ENCODE results near the gene CEP41.

CEP41 gene

GRCh38 chr7:130419658-130420057 is 21.2 kb downstream of the CEP41 start:
- Histone ChIP-seq H3K9me3 (ENCODE audit: low read depth, low read length) (no peaks in the 10 kb centered on the region), H3K27ac (no peak overlapping the region), H3K9ac (ENCODE audit: insufficient read length) (no peak overlapping the region), H3K4me3 (no peak overlapping the region), H3K36me3 (ENCODE audit: insufficient read depth, low read length) (no peaks in the 10 kb centered on the region)
- no peak for DNase-seq (ENCODE audit: low read depth, low spot score)
- TF ChIP-seq FOXP2 (optimal IDR thresholded peaks at IDR 0.05; ENCODE audit: control extremely low read depth, extremely low read length, insufficient read depth) (no peak), EZH2 (IDR thresholded peaks at IDR 0.05) (no peak), POLR2AphosphoS5 (IDR thresholded peaks at IDR 0.05; ENCODE audit: borderline replicate concordance, low read depth, low read length) (no peak)

GRCh38 chr7:130418306-130418705 is 22.5 kb downstream of the CEP41 start:
- H3K9ac ChIP-seq (ENCODE audit: insufficient read length), result no peak overlapping the region
- TF ChIP-seq FOXP2 (optimal IDR thresholded peaks at IDR 0.05; ENCODE audit: control extremely low read depth, extremely low read length, insufficient read depth) (no peak), POLR2AphosphoS5 (IDR thresholded peaks at IDR 0.05; ENCODE audit: borderline replicate concordance, low read depth, low read length) (no peak)
- H3K4me3 ChIP-seq, result no peak overlapping the region
- no peaks in the 10 kb centered on the region for H3K36me3 ChIP-seq (ENCODE audit: insufficient read depth, low read length)
- no peak for DNase-seq (ENCODE audit: low read depth, low spot score)
- no peaks in the 10 kb centered on the region for H3K9me3 ChIP-seq (ENCODE audit: low read depth, low read length)
- H3K27ac ChIP-seq, result no peak overlapping the region

- TF ChIP-seq FOXP2 (optimal IDR thresholded peaks at IDR 0.05; ENCODE audit: control extremely low read depth, extremely low read length, insufficient read depth), result no peak
- Histone ChIP-seq H3K9me3 (ENCODE audit: low read depth, low read length) (no peaks in the 10 kb centered on the region), H3K36me3 (ENCODE audit: insufficient read depth, low read length) (no peaks in the 10 kb centered on the region), H3K9ac (ENCODE audit: insufficient read length) (no peak overlapping the region), H3K27ac (no peak overlapping the region), H3K4me3 (no peak overlapping the region)
- DNase-seq (ENCODE audit: low read depth, low spot score), result no peak
These were observed 23.6 kb downstream of the CEP41 start for GRCh38 chr7:130417213-130417612.

GRCh38 chr7:130415006-130415405 is 25.8 kb downstream of the CEP41 start:
- Histone ChIP-seq H3K36me3 (ENCODE audit: insufficient read depth, low read length) (no peaks in the 10 kb centered on the region; the same call in 1 of the 2 replicates), H3K4me3 (no peak overlapping the region), H3K9ac (ENCODE audit: insufficient read length) (no peak overlapping the region), H3K9me3 (ENCODE audit: low read depth, low read length) (no peaks in the 10 kb centered on the region), H3K27ac (no peak overlapping the region)
- no peak for DNase-seq (ENCODE audit: low read depth, low spot score)
- TF ChIP-seq POLR2AphosphoS5 (IDR thresholded peaks at IDR 0.05; ENCODE audit: borderline replicate concordance, low read depth, low read length), result no peak
- no peak for TF ChIP-seq FOXP2 (optimal IDR thresholded peaks at IDR 0.05; ENCODE audit: control extremely low read depth, extremely low read length, insufficient read depth)
- TF ChIP-seq EZH2 (IDR thresholded peaks at IDR 0.05), result no peak

GRCh38 chr7:130413201-130413600 is 27.6 kb downstream of the CEP41 start:
- no peak overlapping the region for H3K9ac ChIP-seq (ENCODE audit: insufficient read length)
- H3K27ac ChIP-seq, result no peak overlapping the region
- no peaks in the 10 kb centered on the region; the same call in 1 of the 2 replicates for H3K36me3 ChIP-seq (ENCODE audit: insufficient read depth, low read length)
- no peak for DNase-seq (ENCODE audit: low read depth, low spot score)
- no peak for TF ChIP-seq FOXP2 (optimal IDR thresholded peaks at IDR 0.05; ENCODE audit: control extremely low read depth, extremely low read length, insufficient read depth)
- no peaks in the 10 kb centered on the region for H3K9me3 ChIP-seq (ENCODE audit: low read depth, low read length)
- H3K4me3 ChIP-seq, result no peak overlapping the region

- DNase-seq (ENCODE audit: low read depth, low spot score), result no peak
- no peaks in the 10 kb centered on the region; the same call in 1 of the 2 replicates for H3K36me3 ChIP-seq (ENCODE audit: insufficient read depth, low read length)
- TF ChIP-seq EZH2 (IDR thresholded peaks at IDR 0.05), result no peak
- TF ChIP-seq FOXP2 (optimal IDR thresholded peaks at IDR 0.05; ENCODE audit: control extremely low read depth, extremely low read length, insufficient read depth), result no peak
- no peak for TF ChIP-seq POLR2AphosphoS5 (IDR thresholded peaks at IDR 0.05; ENCODE audit: borderline replicate concordance, low read depth, low read length)
- H3K4me3 ChIP-seq, result no peak overlapping the region
- no peaks in the 10 kb centered on the region for H3K9me3 ChIP-seq (ENCODE audit: low read depth, low read length)
- no peak overlapping the region for H3K27ac ChIP-seq
- no peak overlapping the region for H3K9ac ChIP-seq (ENCODE audit: insufficient read length)
These were observed 29.8 kb downstream of the CEP41 start for GRCh38 chr7:130410868-130411541.

- DNase-seq (ENCODE audit: low read depth, low spot score), result no peak
- Histone ChIP-seq H3K9ac (ENCODE audit: insufficient read length) (no peak overlapping the region), H3K9me3 (ENCODE audit: low read depth, low read length) (no peaks in the 10 kb centered on the region), H3K27ac (peak overlapping the region; percentile 63), H3K4me3 (no peak overlapping the region), H3K36me3 (ENCODE audit: insufficient read depth, low read length) (no peaks in the 10 kb centered on the region; the same call in 1 of the 2 replicates)
- TF ChIP-seq POLR2AphosphoS5 (IDR thresholded peaks at IDR 0.05; ENCODE audit: borderline replicate concordance, low read depth, low read length) (no peak), FOXP2 (optimal IDR thresholded peaks at IDR 0.05; ENCODE audit: control extremely low read depth, extremely low read length, insufficient read depth) (no peak), EZH2 (IDR thresholded peaks at IDR 0.05) (no peak)
These were observed 31.1 kb downstream of the CEP41 start for GRCh38 chr7:130409712-130410072.

GRCh38 chr7:130409067-130409711 is 31.6 kb downstream of the CEP41 start:
- no peak for TF ChIP-seq POLR2AphosphoS5 (IDR thresholded peaks at IDR 0.05; ENCODE audit: borderline replicate concordance, low read depth, low read length)
- TF ChIP-seq EZH2 (IDR thresholded peaks at IDR 0.05), result no peak
- TF ChIP-seq FOXP2 (optimal IDR thresholded peaks at IDR 0.05; ENCODE audit: control extremely low read depth, extremely low read length, insufficient read depth), result no peak
- Histone ChIP-seq H3K4me3 (no peak overlapping the region), H3K9ac (ENCODE audit: insufficient read length) (no peak overlapping the region), H3K9me3 (ENCODE audit: low read depth, low read length) (no peaks in the 10 kb centered on the region), H3K36me3 (ENCODE audit: insufficient read depth, low read length) (no peaks in the 10 kb centered on the region; the same call in 1 of the 2 replicates), H3K27ac (peak overlapping the region; percentile 63)
- DNase-seq (ENCODE audit: low read depth, low spot score), result no peak

GRCh38 chr7:130405003-130405402 is 35.8 kb downstream of the CEP41 start:
- TF ChIP-seq FOXP2 (optimal IDR thresholded peaks at IDR 0.05; ENCODE audit: control extremely low read depth, extremely low read length, insufficient read depth), result no peak
- TF ChIP-seq EZH2 (IDR thresholded peaks at IDR 0.05), result no peak
- H3K9me3 ChIP-seq (ENCODE audit: low read depth, low read length), result no peaks in the 10 kb centered on the region
- H3K4me3 ChIP-seq, result no peak overlapping the region
- peaks cover 3% of the 10 kb centered on the region; the same call in 1 of the 2 replicates for H3K36me3 ChIP-seq (ENCODE audit: insufficient read depth, low read length)
- no peak overlapping the region for H3K9ac ChIP-seq (ENCODE audit: insufficient read length)
- DNase-seq (ENCODE audit: low read depth, low spot score), result no peak
- H3K27ac ChIP-seq, result no peak overlapping the region
